ENCODE data around the gene TOM1L1.

TOM1L1 gene

DNA sequence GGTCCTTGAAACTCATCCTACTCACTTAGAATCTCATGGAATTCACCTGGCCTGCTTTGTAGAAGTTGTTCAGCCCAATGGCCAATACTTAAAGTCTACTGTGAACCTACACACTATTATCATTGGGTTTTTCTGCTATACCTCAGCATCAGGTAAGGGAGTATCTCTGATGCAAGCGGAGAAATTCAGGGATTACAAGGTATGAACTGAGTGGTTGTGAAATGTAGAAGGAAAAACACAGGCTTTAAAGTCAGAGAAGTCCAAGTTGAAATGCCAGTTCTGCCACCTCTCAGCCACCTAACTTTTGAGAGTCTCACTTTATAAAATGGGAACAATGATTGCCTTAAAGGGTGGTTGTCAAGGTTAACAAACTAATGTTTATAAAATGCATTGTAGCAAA is 36.8 kb downstream of the TOM1L1 start:
- Histone ChIP-seq H4K8ac (ENCODE audit: low read depth, low read length) (no peak overlapping the region), H2BK120ac (ENCODE audit: low read depth, low read length) (no peak overlapping the region), H3K36me3 (ENCODE audit: control insufficient read depth, insufficient read depth, low read length) (no peaks in the 10 kb centered on the region), H3K4ac (ENCODE audit: low read depth, low read length) (no peak overlapping the region), H3K4me3 (ENCODE audit: low read length) (no peak overlapping the region), H3K4me2 (ENCODE audit: low read length) (no peak overlapping the region), H3K27ac (ENCODE audit: low read depth, low read length) (no peak overlapping the region), H3K79me1 (ENCODE audit: low read length) (no peaks in the 10 kb centered on the region), H3K9ac (ENCODE audit: low read length) (no peak overlapping the region), H2BK5ac (ENCODE audit: low read length) (no peak overlapping the region), H3K56ac (ENCODE audit: low read length) (no peak overlapping the region), H3K4me1 (ENCODE audit: control insufficient read depth, low read depth, low read length) (peaks cover 2% of the 10 kb centered on the region), H4K5ac (ENCODE audit: low read length) (no peak overlapping the region), H3K79me2 (ENCODE audit: control insufficient read depth, insufficient read depth, low read length) (no peaks in the 10 kb centered on the region), H2BK15ac (replicated peaks; ENCODE audit: low read depth) (no peak overlapping the region), H3K27me3 (ENCODE audit: insufficient read depth, low read length, poor library complexity) (no peaks in the 10 kb centered on the region), H3K18ac (ENCODE audit: low read length) (no peak overlapping the region), H3K23ac (ENCODE audit: low read length) (no peak overlapping the region), H2AK5ac (ENCODE audit: low read length) (no peak overlapping the region)
- WGBS (ENCODE audit: extremely low coverage, insufficient coverage, low lambda C conversion rate) = no CpG with 5 or more reads among the region's 1 CpG
- DNase-seq = no peak

GRCh38 chr17:54941285-54941684 is 40.6 kb downstream of the TOM1L1 start:
- Histone ChIP-seq H2BK120ac (ENCODE audit: low read depth, low read length) (no peak overlapping the region), H3K4ac (ENCODE audit: low read depth, low read length) (no peak overlapping the region), H3K9ac (ENCODE audit: low read length) (no peak overlapping the region), H3K23ac (ENCODE audit: low read length) (no peak overlapping the region), H3K79me2 (ENCODE audit: control insufficient read depth, insufficient read depth, low read length) (no peaks in the 10 kb centered on the region), H2AK5ac (ENCODE audit: low read length) (no peak overlapping the region), H4K5ac (ENCODE audit: low read length) (no peak overlapping the region), H3K36me3 (ENCODE audit: control insufficient read depth, insufficient read depth, low read length) (no peaks in the 10 kb centered on the region), H2BK5ac (ENCODE audit: low read length) (no peak overlapping the region), H3K56ac (ENCODE audit: low read length) (no peak overlapping the region), H3K4me3 (ENCODE audit: low read length) (no peak overlapping the region), H2BK15ac (replicated peaks; ENCODE audit: low read depth) (no peak overlapping the region), H3K4me2 (ENCODE audit: low read length) (no peak overlapping the region), H3K27ac (ENCODE audit: low read depth, low read length) (no peak overlapping the region), H3K18ac (ENCODE audit: low read length) (no peak overlapping the region), H3K27me3 (ENCODE audit: insufficient read depth, low read length, poor library complexity) (no peaks in the 10 kb centered on the region), H3K79me1 (ENCODE audit: low read length) (no peaks in the 10 kb centered on the region), H3K4me1 (ENCODE audit: control insufficient read depth, low read depth, low read length) (no peaks in the 10 kb centered on the region), H4K8ac (ENCODE audit: low read depth, low read length) (no peak overlapping the region)
- no CpG with 5 or more reads among the region's 1 CpG for WGBS (ENCODE audit: extremely low coverage, insufficient coverage, low lambda C conversion rate)
- no peak for DNase-seq

GRCh38 chr17:54944796-54945195 is 44.1 kb downstream of the TOM1L1 start:
- Histone ChIP-seq H2AK5ac (ENCODE audit: low read length) (no peak overlapping the region), H3K23ac (ENCODE audit: low read length) (no peak overlapping the region), H3K27me3 (ENCODE audit: insufficient read depth, low read length, poor library complexity) (no peaks in the 10 kb centered on the region), H3K18ac (ENCODE audit: low read length) (no peak overlapping the region), H2BK5ac (ENCODE audit: low read length) (no peak overlapping the region), H3K36me3 (ENCODE audit: control insufficient read depth, insufficient read depth, low read length) (peaks cover 2% of the 10 kb centered on the region), H3K4me1 (ENCODE audit: control insufficient read depth, low read depth, low read length) (no peaks in the 10 kb centered on the region), H3K79me1 (ENCODE audit: low read length) (no peaks in the 10 kb centered on the region), H4K5ac (ENCODE audit: low read length) (no peak overlapping the region), H4K8ac (ENCODE audit: low read depth, low read length) (no peak overlapping the region), H2BK120ac (ENCODE audit: low read depth, low read length) (no peak overlapping the region), H3K9ac (ENCODE audit: low read length) (no peak overlapping the region), H2BK15ac (replicated peaks; ENCODE audit: low read depth) (no peak overlapping the region), H3K4me2 (ENCODE audit: low read length) (no peak overlapping the region), H3K4ac (ENCODE audit: low read depth, low read length) (no peak overlapping the region), H3K56ac (ENCODE audit: low read length) (no peak overlapping the region), H3K27ac (ENCODE audit: low read depth, low read length) (no peak overlapping the region), H3K79me2 (ENCODE audit: control insufficient read depth, insufficient read depth, low read length) (no peaks in the 10 kb centered on the region), H3K4me3 (ENCODE audit: low read length) (no peak overlapping the region)
- WGBS (ENCODE audit: extremely low coverage, insufficient coverage, low lambda C conversion rate) = no CpG with 5 or more reads among the region's 1 CpG
- DNase-seq = no peak

DNA sequence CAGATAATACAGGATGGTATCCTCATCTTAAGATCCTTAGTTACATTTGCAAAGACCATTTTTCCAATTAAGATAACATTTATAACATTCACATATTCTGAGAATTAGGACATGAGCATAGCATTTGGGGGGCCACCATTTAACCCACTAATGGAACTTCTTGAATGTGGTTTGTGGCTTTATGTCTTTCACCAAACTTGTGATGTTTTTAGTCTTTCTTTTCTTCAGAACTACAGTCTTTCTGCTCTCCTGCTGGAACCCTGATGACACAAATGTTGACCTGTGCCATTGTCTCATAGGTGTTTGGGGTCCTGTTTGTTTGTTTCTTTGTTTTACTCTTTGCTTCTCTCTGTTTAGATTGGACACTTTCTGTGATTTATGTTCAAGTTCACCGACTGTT is 44.6 kb downstream of the TOM1L1 start:
- Histone ChIP-seq H3K4me3 (ENCODE audit: low read length) (no peak overlapping the region), H3K36me3 (ENCODE audit: control insufficient read depth, insufficient read depth, low read length) (peaks cover 2% of the 10 kb centered on the region), H4K8ac (ENCODE audit: low read depth, low read length) (no peak overlapping the region), H3K27me3 (ENCODE audit: insufficient read depth, low read length, poor library complexity) (no peaks in the 10 kb centered on the region), H3K27ac (ENCODE audit: low read depth, low read length) (no peak overlapping the region), H3K56ac (ENCODE audit: low read length) (no peak overlapping the region), H3K18ac (ENCODE audit: low read length) (no peak overlapping the region), H2BK15ac (replicated peaks; ENCODE audit: low read depth) (no peak overlapping the region), H3K79me1 (ENCODE audit: low read length) (no peaks in the 10 kb centered on the region), H2BK5ac (ENCODE audit: low read length) (no peak overlapping the region), H3K79me2 (ENCODE audit: control insufficient read depth, insufficient read depth, low read length) (no peaks in the 10 kb centered on the region), H3K4me1 (ENCODE audit: control insufficient read depth, low read depth, low read length) (no peaks in the 10 kb centered on the region), H3K23ac (ENCODE audit: low read length) (no peak overlapping the region), H3K4me2 (ENCODE audit: low read length) (no peak overlapping the region), H3K4ac (ENCODE audit: low read depth, low read length) (no peak overlapping the region), H2BK120ac (ENCODE audit: low read depth, low read length) (no peak overlapping the region), H3K9ac (ENCODE audit: low read length) (no peak overlapping the region), H4K5ac (ENCODE audit: low read length) (no peak overlapping the region), H2AK5ac (ENCODE audit: low read length) (no peak overlapping the region)
- DNase-seq = no peak
- no CpG with 5 or more reads among the region's 1 CpG for WGBS (ENCODE audit: extremely low coverage, insufficient coverage, low lambda C conversion rate)

DNA sequence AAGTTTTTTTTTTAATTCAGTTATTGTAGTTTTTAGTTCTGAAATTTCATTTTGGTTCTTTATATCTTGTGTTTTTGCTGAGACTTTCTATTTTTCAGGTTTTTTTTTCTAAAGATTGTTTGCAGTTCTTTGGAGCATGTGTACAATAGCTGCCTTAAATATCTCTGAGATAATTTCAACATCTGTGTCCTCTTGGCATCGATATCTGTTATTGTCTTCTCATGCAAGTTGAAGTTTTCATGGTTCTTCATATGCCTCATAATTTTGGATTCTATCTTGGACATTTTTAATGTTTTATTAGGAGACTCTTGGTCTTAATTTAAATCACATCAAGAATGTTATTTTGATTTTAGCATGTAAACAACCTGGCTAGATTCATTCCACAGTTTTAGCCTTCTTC is 45.0 kb downstream of the TOM1L1 start:
- Histone ChIP-seq H3K36me3 (ENCODE audit: control insufficient read depth, insufficient read depth, low read length) (peaks cover 2% of the 10 kb centered on the region), H3K18ac (ENCODE audit: low read length) (no peak overlapping the region), H2AK5ac (ENCODE audit: low read length) (no peak overlapping the region), H3K27ac (ENCODE audit: low read depth, low read length) (no peak overlapping the region), H2BK15ac (replicated peaks; ENCODE audit: low read depth) (no peak overlapping the region), H3K27me3 (ENCODE audit: insufficient read depth, low read length, poor library complexity) (no peaks in the 10 kb centered on the region), H4K5ac (ENCODE audit: low read length) (no peak overlapping the region), H3K56ac (ENCODE audit: low read length) (no peak overlapping the region), H3K4me1 (ENCODE audit: control insufficient read depth, low read depth, low read length) (no peaks in the 10 kb centered on the region), H3K4me2 (ENCODE audit: low read length) (no peak overlapping the region), H2BK5ac (ENCODE audit: low read length) (no peak overlapping the region), H3K79me1 (ENCODE audit: low read length) (no peaks in the 10 kb centered on the region), H3K79me2 (ENCODE audit: control insufficient read depth, insufficient read depth, low read length) (no peaks in the 10 kb centered on the region), H2BK120ac (ENCODE audit: low read depth, low read length) (no peak overlapping the region), H3K23ac (ENCODE audit: low read length) (no peak overlapping the region), H4K8ac (ENCODE audit: low read depth, low read length) (no peak overlapping the region), H3K4ac (ENCODE audit: low read depth, low read length) (no peak overlapping the region), H3K4me3 (ENCODE audit: low read length) (no peak overlapping the region), H3K9ac (ENCODE audit: low read length) (no peak overlapping the region)
- no peak for DNase-seq
- WGBS (ENCODE audit: extremely low coverage, insufficient coverage, low lambda C conversion rate) = no CpG with 5 or more reads among the region's 1 CpG

DNA sequence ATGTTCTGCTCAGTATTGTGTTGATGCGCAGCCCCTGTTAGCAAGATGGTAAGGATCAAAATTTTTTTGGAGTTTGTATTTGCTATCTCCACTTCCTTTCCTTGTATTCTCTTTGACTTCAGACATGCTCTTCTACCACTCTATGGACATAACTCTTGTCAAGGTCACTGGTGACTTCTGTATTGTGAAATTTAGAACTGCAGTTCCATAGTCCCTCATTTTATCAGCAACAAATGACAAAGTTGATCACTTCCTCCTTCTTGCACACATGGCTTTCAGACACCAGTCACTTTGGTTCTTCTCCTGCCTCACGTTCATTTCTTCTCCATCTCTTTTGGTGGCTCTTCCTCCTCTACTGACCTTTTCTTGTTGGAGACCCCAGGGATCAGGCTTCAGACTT is 46.7 kb downstream of the TOM1L1 start:
- Histone ChIP-seq H4K5ac (ENCODE audit: low read length) (no peak overlapping the region), H2BK5ac (ENCODE audit: low read length) (no peak overlapping the region), H2AK5ac (ENCODE audit: low read length) (no peak overlapping the region), H3K4me3 (ENCODE audit: low read length) (no peak overlapping the region), H3K4me2 (ENCODE audit: low read length) (no peak overlapping the region), H2BK120ac (ENCODE audit: low read depth, low read length) (no peak overlapping the region), H3K18ac (ENCODE audit: low read length) (no peak overlapping the region), H3K36me3 (ENCODE audit: control insufficient read depth, insufficient read depth, low read length) (peaks cover 2% of the 10 kb centered on the region), H2BK15ac (replicated peaks; ENCODE audit: low read depth) (no peak overlapping the region), H3K27ac (ENCODE audit: low read depth, low read length) (no peak overlapping the region), H3K9ac (ENCODE audit: low read length) (no peak overlapping the region), H3K27me3 (ENCODE audit: insufficient read depth, low read length, poor library complexity) (no peaks in the 10 kb centered on the region), H3K23ac (ENCODE audit: low read length) (no peak overlapping the region), H3K56ac (ENCODE audit: low read length) (no peak overlapping the region), H3K79me2 (ENCODE audit: control insufficient read depth, insufficient read depth, low read length) (no peaks in the 10 kb centered on the region), H3K4ac (ENCODE audit: low read depth, low read length) (no peak overlapping the region), H4K8ac (ENCODE audit: low read depth, low read length) (no peak overlapping the region), H3K79me1 (ENCODE audit: low read length) (no peaks in the 10 kb centered on the region), H3K4me1 (ENCODE audit: control insufficient read depth, low read depth, low read length) (no peaks in the 10 kb centered on the region)
- no CpG with 5 or more reads among the region's 2 CpGs for WGBS (ENCODE audit: extremely low coverage, insufficient coverage, low lambda C conversion rate)
- DNase-seq = no peak

Data from mesendoderm (in vitro differentiated cells).